ENCODE data around the gene DPP6.

GRCh38 chr7:154858836-154859537 is 806.8 kb downstream of the DPP6 start:
- TF ChIP-seq, protein P1, sequence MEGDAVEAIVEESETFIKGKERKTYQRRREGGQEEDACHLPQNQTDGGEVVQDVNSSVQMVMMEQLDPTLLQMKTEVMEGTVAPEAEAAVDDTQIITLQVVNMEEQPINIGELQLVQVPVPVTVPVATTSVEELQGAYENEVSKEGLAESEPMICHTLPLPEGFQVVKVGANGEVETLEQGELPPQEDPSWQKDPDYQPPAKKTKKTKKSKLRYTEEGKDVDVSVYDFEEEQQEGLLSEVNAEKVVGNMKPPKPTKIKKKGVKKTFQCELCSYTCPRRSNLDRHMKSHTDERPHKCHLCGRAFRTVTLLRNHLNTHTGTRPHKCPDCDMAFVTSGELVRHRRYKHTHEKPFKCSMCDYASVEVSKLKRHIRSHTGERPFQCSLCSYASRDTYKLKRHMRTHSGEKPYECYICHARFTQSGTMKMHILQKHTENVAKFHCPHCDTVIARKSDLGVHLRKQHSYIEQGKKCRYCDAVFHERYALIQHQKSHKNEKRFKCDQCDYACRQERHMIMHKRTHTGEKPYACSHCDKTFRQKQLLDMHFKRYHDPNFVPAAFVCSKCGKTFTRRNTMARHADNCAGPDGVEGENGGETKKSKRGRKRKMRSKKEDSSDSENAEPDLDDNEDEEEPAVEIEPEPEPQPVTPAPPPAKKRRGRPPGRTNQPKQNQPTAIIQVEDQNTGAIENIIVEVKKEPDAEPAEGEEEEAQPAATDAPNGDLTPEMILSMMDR (IDR thresholded peaks at IDR 0.05) = no peak
- no peak for TF ChIP-seq POLR2AphosphoS5 (IDR thresholded peaks at IDR 0.05)
